22Rv1 (cell line): ENCODE results near the gene GALNT7.

Experiments
- H3K27ac ChIP-seq: fragments of 450-650 bp; 2 replicates; pipeline ENCODE4 v1.5.1; 2017
- CTCF ChIP-seq: fragments of 450-650 bp; IDR thresholded peaks from 2 replicates; pipeline ENCODE4 v1.5.1; 2017; ENCODE audit warnings: mild to moderate bottlenecking
- ZFX ChIP-seq: fragments of 450-650 bp; IDR thresholded peaks from 2 replicates; pipeline ENCODE4 v1.6.1; 2017; ENCODE audit warnings: antibody characterized with exemption, borderline replicate concordance

Gene GALNT7

GRCh38 chr4:173245952-173246351 is 77.3 kb downstream of the GALNT7 start:
- H3K27ac ChIP-seq, result no peak overlapping the region
- TF ChIP-seq ZFX (no peak), CTCF (no peak)

DNA sequence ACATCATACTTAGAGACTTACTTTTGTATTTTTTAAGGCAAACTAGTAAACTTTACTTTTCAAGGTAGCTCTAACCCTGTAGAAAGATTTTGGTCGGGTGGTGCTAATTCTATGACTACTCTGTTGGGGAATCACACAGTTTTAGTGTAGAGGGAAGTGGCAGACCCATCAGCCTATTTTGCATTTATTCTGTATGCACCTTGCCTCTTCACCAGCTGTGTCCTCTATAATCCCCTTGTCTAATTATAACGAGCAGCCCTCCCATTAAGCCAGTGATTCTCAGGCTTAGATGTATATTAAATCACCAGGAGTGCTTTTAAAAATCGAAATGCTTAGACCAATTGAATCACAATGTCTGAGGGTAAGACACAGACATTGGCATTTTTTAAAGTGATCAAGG is 78.1 kb downstream of the GALNT7 start:
- no peak overlapping the region for H3K27ac ChIP-seq
- TF ChIP-seq ZFX (no peak), CTCF (no peak)

- TF ChIP-seq CTCF (no peak), ZFX (no peak)
- H3K27ac ChIP-seq, result no peak overlapping the region
These were observed 78.7 kb downstream of the GALNT7 start for GRCh38 chr4:173247321-173247720.

DNA sequence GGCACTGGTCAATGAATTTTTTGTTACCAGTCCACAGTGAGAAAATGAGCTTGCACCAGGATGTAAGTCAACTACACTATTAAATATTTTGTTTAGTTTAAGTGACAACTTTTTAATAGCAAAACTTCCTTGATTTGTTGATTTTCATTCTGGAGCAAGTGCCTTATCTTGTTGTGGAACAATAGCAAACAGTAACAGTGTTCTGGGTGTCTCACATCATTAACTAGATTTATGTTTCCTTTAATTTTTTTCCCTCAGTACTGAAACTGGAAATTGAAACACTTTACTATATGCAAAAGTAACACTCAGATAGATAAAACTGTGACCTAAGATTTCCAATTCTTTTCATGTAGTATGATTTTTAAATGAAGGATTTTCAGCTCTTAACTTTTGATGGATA is 80.1 kb downstream of the GALNT7 start:
- no peak overlapping the region for H3K27ac ChIP-seq
- TF ChIP-seq CTCF (no peak), ZFX (no peak)

- TF ChIP-seq CTCF (no peak), ZFX (no peak)
- no peak overlapping the region for H3K27ac ChIP-seq
These were observed 83.7 kb downstream of the GALNT7 start for GRCh38 chr4:173252024-173252935.

DNA sequence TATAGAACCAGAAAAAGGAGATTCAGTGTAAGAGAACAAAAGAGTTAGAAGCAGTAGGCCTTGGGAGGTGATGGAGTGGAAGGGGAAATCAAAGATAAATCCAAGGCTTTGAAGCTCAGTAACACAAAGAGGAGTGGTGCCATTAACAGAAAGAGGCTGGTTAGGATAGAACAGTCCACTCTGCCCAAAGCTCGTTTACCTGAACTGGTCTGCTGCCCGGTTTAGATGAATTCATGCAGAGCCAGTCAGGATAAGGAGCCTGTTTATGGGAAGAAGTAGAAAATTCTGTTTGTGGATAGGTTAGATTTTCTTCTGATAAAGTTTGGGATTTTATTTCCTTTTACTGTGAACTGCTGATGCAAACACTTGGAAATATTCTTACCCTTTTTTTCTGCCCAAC is 85.0 kb downstream of the GALNT7 start:
- TF ChIP-seq ZFX (no peak), CTCF (no peak)
- no peak overlapping the region for H3K27ac ChIP-seq

DNA sequence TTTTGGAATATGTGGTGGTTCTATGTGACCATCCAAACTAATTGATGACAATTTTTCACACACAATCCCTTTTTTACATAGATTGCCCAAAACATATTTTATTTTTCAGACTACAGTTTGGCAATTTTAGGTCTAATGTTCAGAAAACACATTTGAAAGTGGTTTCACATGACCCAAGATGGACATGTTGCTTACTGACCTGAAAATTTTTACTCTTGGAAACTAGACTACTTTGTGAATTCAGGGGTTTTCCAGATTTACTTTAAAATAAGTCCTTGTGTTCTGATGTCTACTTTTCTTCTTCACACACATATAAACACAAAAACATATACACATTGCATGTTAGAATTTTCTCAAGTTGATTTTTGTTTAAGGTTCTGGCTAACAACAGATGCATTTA is 86.0 kb downstream of the GALNT7 start:
- no peak overlapping the region for H3K27ac ChIP-seq
- TF ChIP-seq ZFX (no peak), CTCF (no peak)
